Erythroblast (primary cell): Measurements from ENCODE around the gene SHANK2.

Source experiments
- GATA1 ChIP-seq: IDR thresholded peaks from 2 replicates; pipeline ENCODE4 v1.6.1; 2011; ENCODE audit warnings: low read depth, mild to moderate bottlenecking, control low read depth, low read length, moderate library complexity
- POLR2A ChIP-seq: IDR thresholded peaks from 2 replicates; pipeline ENCODE4 v1.6.1; 2011; ENCODE audit warnings: mild to moderate bottlenecking, low read length

DNA sequence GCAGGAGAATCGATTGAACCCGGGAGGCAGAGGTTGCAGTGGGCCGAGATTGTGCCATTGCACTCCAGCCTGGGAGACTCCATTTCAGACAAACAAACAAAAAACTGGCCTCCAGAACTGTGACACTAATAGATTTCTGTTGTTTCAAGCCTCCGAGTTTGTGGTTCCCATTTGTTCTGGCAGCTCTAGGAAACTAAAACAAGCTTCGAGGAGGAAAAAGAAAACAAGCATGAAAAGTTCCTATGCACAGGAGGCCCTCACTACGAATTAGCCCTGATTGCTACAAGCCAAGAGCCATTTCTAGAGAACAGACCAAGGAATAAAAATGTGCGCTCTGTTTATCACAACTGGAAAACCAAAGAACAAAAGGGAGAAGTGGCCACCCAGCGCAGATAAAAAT lies 47.8 kb upstream of the SHANK2 start:
- TF ChIP-seq POLR2A (no peak), GATA1 (no peak)
